ENCODE results near the gene DIPK2B. TPM values are rescaled to one million over a fixed set of nuclear protein-coding genes. Genes with fewer than 3 reads are reported as not detected.

Gene DIPK2B
- total and polyA plus RNA-seq, 9 of the 15 experiments (the other 6 are each of a cell fraction or from before 2014, with no cell fraction given), result not detected

DNA sequence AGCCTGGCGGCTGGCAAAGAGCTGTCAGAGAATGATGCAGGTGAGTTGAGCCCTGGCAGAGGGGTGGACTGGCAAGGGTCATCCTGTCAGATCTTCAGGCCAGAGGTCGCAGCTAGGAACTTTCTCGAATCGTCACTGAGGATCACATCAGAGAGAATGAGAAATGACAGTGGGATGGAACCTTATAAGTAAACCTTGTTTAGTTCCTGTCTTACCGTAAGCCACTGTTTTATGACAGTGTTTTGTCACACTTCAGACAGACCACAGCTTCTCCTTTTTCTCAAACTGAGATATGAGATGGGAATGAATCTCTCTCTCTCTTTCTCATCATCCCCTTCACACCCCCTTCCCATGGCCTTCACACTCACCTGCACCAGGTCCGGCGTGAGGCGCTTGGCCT lies 9.3 kb downstream of the DIPK2B start (continued):
- TF ChIP-seq, protein P1, sequence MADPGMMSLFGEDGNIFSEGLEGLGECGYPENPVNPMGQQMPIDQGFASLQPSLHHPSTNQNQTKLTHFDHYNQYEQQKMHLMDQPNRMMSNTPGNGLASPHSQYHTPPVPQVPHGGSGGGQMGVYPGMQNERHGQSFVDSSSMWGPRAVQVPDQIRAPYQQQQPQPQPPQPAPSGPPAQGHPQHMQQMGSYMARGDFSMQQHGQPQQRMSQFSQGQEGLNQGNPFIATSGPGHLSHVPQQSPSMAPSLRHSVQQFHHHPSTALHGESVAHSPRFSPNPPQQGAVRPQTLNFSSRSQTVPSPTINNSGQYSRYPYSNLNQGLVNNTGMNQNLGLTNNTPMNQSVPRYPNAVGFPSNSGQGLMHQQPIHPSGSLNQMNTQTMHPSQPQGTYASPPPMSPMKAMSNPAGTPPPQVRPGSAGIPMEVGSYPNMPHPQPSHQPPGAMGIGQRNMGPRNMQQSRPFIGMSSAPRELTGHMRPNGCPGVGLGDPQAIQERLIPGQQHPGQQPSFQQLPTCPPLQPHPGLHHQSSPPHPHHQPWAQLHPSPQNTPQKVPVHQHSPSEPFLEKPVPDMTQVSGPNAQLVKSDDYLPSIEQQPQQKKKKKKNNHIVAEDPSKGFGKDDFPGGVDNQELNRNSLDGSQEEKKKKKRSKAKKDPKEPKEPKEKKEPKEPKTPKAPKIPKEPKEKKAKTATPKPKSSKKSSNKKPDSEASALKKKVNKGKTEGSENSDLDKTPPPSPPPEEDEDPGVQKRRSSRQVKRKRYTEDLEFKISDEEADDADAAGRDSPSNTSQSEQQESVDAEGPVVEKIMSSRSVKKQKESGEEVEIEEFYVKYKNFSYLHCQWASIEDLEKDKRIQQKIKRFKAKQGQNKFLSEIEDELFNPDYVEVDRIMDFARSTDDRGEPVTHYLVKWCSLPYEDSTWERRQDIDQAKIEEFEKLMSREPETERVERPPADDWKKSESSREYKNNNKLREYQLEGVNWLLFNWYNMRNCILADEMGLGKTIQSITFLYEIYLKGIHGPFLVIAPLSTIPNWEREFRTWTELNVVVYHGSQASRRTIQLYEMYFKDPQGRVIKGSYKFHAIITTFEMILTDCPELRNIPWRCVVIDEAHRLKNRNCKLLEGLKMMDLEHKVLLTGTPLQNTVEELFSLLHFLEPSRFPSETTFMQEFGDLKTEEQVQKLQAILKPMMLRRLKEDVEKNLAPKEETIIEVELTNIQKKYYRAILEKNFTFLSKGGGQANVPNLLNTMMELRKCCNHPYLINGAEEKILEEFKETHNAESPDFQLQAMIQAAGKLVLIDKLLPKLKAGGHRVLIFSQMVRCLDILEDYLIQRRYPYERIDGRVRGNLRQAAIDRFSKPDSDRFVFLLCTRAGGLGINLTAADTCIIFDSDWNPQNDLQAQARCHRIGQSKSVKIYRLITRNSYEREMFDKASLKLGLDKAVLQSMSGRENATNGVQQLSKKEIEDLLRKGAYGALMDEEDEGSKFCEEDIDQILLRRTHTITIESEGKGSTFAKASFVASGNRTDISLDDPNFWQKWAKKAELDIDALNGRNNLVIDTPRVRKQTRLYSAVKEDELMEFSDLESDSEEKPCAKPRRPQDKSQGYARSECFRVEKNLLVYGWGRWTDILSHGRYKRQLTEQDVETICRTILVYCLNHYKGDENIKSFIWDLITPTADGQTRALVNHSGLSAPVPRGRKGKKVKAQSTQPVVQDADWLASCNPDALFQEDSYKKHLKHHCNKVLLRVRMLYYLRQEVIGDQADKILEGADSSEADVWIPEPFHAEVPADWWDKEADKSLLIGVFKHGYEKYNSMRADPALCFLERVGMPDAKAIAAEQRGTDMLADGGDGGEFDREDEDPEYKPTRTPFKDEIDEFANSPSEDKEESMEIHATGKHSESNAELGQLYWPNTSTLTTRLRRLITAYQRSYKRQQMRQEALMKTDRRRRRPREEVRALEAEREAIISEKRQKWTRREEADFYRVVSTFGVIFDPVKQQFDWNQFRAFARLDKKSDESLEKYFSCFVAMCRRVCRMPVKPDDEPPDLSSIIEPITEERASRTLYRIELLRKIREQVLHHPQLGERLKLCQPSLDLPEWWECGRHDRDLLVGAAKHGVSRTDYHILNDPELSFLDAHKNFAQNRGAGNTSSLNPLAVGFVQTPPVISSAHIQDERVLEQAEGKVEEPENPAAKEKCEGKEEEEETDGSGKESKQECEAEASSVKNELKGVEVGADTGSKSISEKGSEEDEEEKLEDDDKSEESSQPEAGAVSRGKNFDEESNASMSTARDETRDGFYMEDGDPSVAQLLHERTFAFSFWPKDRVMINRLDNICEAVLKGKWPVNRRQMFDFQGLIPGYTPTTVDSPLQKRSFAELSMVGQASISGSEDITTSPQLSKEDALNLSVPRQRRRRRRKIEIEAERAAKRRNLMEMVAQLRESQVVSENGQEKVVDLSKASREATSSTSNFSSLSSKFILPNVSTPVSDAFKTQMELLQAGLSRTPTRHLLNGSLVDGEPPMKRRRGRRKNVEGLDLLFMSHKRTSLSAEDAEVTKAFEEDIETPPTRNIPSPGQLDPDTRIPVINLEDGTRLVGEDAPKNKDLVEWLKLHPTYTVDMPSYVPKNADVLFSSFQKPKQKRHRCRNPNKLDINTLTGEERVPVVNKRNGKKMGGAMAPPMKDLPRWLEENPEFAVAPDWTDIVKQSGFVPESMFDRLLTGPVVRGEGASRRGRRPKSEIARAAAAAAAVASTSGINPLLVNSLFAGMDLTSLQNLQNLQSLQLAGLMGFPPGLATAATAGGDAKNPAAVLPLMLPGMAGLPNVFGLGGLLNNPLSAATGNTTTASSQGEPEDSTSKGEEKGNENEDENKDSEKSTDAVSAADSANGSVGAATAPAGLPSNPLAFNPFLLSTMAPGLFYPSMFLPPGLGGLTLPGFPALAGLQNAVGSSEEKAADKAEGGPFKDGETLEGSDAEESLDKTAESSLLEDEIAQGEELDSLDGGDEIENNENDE (IDR thresholded peaks at IDR 0.05; ENCODE audit: low read depth, low read length), result no peak
